IMR-90 (cell line): ENCODE results near the gene CSDE1. TPM values are rescaled to one million over a fixed set of nuclear protein-coding genes. Genes with fewer than 3 reads are reported as not detected.

Experiments used
- ATAC-seq: fragments of 200-7000 bp; cut with Tn5 transposase; 2 replicates; pipeline ENCODE4 v1.9.1; 2020; ENCODE audit warnings: low read depth, mild to moderate bottlenecking, moderate library complexity
- BruUV-seq: library from RNA; stranded (reverse); fragments of 400-500 nt; replicated peaks from 2 replicates; lab custom pipeline; 2021; lab: Mats Ljungman, UMichigan
- CTCF ChIA-PET: fragments of 300-600 bp; formaldehyde crosslinking; extraction: SDS; loops from one replicate; lab custom pipeline; 2021; ENCODE audit warnings: antibody characterized with exemption; lab: Yijun Ruan, JAX
- POLR2A ChIA-PET: fragments of 300-600 bp; sonication (Branson Sonifier 250); formaldehyde crosslinking; loops from one replicate; lab custom pipeline; 2022; ENCODE audit warnings: antibody characterized with exemption; ENCODE audit not compliant: unreplicated experiment; lab: Charles Lee
- DNase-seq: peaks from one replicate; pipeline ENCODE4 v3.0.0; 2013
- H2AFZ ChIP-seq: replicated peaks from 2 replicates; pipeline ENCODE3; 2013; ENCODE audit warnings: low read length, mild to moderate bottlenecking; ENCODE audit not compliant: poor library complexity
- H2AK5ac ChIP-seq: 2 replicates; pipeline ENCODE4 v1.6.1; 2013; ENCODE audit warnings: low read depth, low read length, inconsistent platforms
- H2AK9ac ChIP-seq: replicated peaks from 2 replicates; pipeline ENCODE3; 2013; ENCODE audit warnings: mild to moderate bottlenecking, low read depth, low read length, moderate library complexity; ENCODE audit not compliant: poor library complexity
- H2BK120ac ChIP-seq: 2 replicates; pipeline ENCODE4 v1.6.1; 2013; ENCODE audit warnings: low read depth, low read length, inconsistent platforms
- H2BK15ac ChIP-seq: 3 replicates; pipeline ENCODE4 v1.6.1; 2013; ENCODE audit warnings: low read depth, low read length, inconsistent platforms
- H2BK20ac ChIP-seq: 2 replicates; pipeline ENCODE4 v1.6.1; 2013; ENCODE audit warnings: low read depth, mild to moderate bottlenecking, inconsistent platforms, low read length, moderate library complexity
- H2BK5ac ChIP-seq: 2 replicates; pipeline ENCODE4 v1.6.1; 2013; ENCODE audit warnings: mild to moderate bottlenecking, low read depth, low read length, inconsistent platforms; ENCODE audit not compliant: poor library complexity, severe bottlenecking
- H3K14ac ChIP-seq: replicated peaks from 2 replicates; pipeline ENCODE4 v1.6.1; 2013; ENCODE audit warnings: low read depth, low read length, inconsistent platforms
- H3K18ac ChIP-seq: 2 replicates; pipeline ENCODE4 v1.6.1; 2013; ENCODE audit warnings: low read depth, low read length, control low read depth
- H3K23ac ChIP-seq: 2 replicates; pipeline ENCODE4 v1.6.1; 2013; ENCODE audit warnings: low read depth, low read length, inconsistent platforms
- H3K27ac ChIP-seq: 2 replicates; pipeline ENCODE4 v1.5.1; 2013; ENCODE audit warnings: mild to moderate bottlenecking, control low read depth, low read length; ENCODE audit not compliant: insufficient read depth
- H3K27me3 ChIP-seq: 2 replicates; pipeline ENCODE4 v1.6.1; 2013; ENCODE audit warnings: low read length; ENCODE audit not compliant: control insufficient read depth, insufficient read depth
- H3K36me3 ChIP-seq: 2 replicates; pipeline ENCODE4 v1.6.1; 2013; ENCODE audit warnings: low read length, mixed read lengths; ENCODE audit not compliant: control insufficient read depth, insufficient read depth
- H3K4ac ChIP-seq: 2 replicates; pipeline ENCODE4 v1.6.1; 2013; ENCODE audit warnings: low read depth, low read length, inconsistent platforms
- H3K4me1 ChIP-seq: 2 replicates; pipeline ENCODE4 v1.6.1; 2013; ENCODE audit warnings: low read length, mixed read lengths; ENCODE audit not compliant: control insufficient read depth, insufficient read depth
- H3K4me2 ChIP-seq: 2 replicates; pipeline ENCODE4 v1.6.1; 2013; ENCODE audit warnings: low read depth, mild to moderate bottlenecking, control low read depth, low read length, moderate library complexity
- H3K4me3 ChIP-seq: 2 replicates; pipeline ENCODE4 v1.5.1; 2013; ENCODE audit warnings: low read depth, mild to moderate bottlenecking, control low read depth, low read length, moderate library complexity; ENCODE audit not compliant: insufficient read depth
- H3K56ac ChIP-seq: 2 replicates; pipeline ENCODE4 v1.6.1; 2013; ENCODE audit warnings: low read length, inconsistent platforms; ENCODE audit not compliant: insufficient read depth; ENCODE audit errors: extremely low read depth
- H3K79me1 ChIP-seq, 2 experiments: 2 replicates each; pipeline ENCODE4 v1.6.1; 2013; ENCODE audit warnings: low read length in 2 of 2, inconsistent platforms in 1 of 2, low read depth in 1 of 2
- H3K9ac ChIP-seq: 2 replicates; pipeline ENCODE4 v1.6.1; 2013; ENCODE audit warnings: low read depth, low read length, control low read depth
- H3K9me1 ChIP-seq: 2 replicates; pipeline ENCODE4 v1.6.1; 2013; ENCODE audit warnings: low read length, inconsistent platforms; ENCODE audit not compliant: insufficient read depth
- H3K9me3 ChIP-seq: 2 replicates; pipeline ENCODE4 v1.6.1; 2013; ENCODE audit warnings: low read length; ENCODE audit not compliant: control insufficient read depth, insufficient read depth
- H4K20me1 ChIP-seq: 2 replicates; pipeline ENCODE4 v1.6.1; 2013; ENCODE audit warnings: low read length, inconsistent platforms; ENCODE audit not compliant: insufficient read depth
- H4K5ac ChIP-seq: 2 replicates; pipeline ENCODE4 v1.6.1; 2013; ENCODE audit warnings: mild to moderate bottlenecking, low read depth, low read length, control low read depth
- H4K8ac ChIP-seq, 2 experiments: 2 replicates each; pipeline ENCODE4 v1.6.1; 2013; ENCODE audit warnings: low read depth in 2 of 2, low read length in 2 of 2, control low read depth in 1 of 2, inconsistent platforms in 1 of 2
- H4K91ac ChIP-seq: 2 replicates; pipeline ENCODE4 v1.6.1; 2013; ENCODE audit warnings: low read depth, low read length, inconsistent platforms; ENCODE audit not compliant: insufficient read depth
- CHD1 ChIP-seq: IDR thresholded peaks from 2 replicates; pipeline ENCODE4 v1.6.1; 2012; ENCODE audit warnings: low read depth, low read length, improper control_type of control experiment
- MXI1 ChIP-seq: IDR thresholded peaks from 2 replicates; pipeline ENCODE4 v1.6.1; 2012; ENCODE audit warnings: low read depth, mild to moderate bottlenecking, low read length, moderate library complexity, borderline replicate concordance
- RCOR1 ChIP-seq: IDR thresholded peaks from 2 replicates; pipeline ENCODE4 v1.6.1; 2012; ENCODE audit warnings: mild to moderate bottlenecking, low read length, improper control_type of control experiment; ENCODE audit not compliant: insufficient replicate concordance
- WGBS, 2 experiments: methylation state at CpG; one replicate each; pipeline versions ENCODE4 v1.1.5 to v1.1.7; 2013; ENCODE audit warnings: missing lambda C conversion rate in 2 of 2; ENCODE audit not compliant: insufficient read length in 1 of 2; ENCODE audit errors: extremely low coverage in 2 of 2; 5-methylcytosine and 5-hydroxymethylcytosine counted together
- dilution Hi-C: fragments of 300-500 bp; cut with HindIII; formaldehyde crosslinking; loops from one replicate; pipeline ENCODE4 v1.14.3; 2018; ENCODE audit warnings: low sequenced_read_pairs; ENCODE audit not compliant: unreplicated experiment
- in situ Hi-C: fragments of 300-500 bp; cut with MboI; formaldehyde crosslinking; loops from 3 replicates; pipeline ENCODE4 v1.14.3; 2019; ENCODE audit warnings: low sequenced_read_pairs, inconsistent platforms, mixed read lengths
- intact Hi-C: fragments of 100-400 bp; cut with micrococcal nuclease; formaldehyde crosslinking; loops from 2 replicates; pipeline ENCODE4 v1.10.0; 2022
- polyA plus RNA-seq, 3 experiments: library from polyadenylated mRNA; depleted of rRNA; stranded (reverse); fragments of >200 nt; gene quantifications; 2 replicates each; pipeline ENCODE4 v1.2.3, GENCODE V29; 2012; ENCODE audit warnings: low replicate concordance in 1 of 3
- total RNA-seq: library from RNA; depleted of rRNA; stranded (reverse); fragments of >200 nt; gene quantifications from 2 replicates; pipeline ENCODE4 v1.2.3, GENCODE V29; 2012
- TF ChIP-seq, protein P1 (sequence below): fragments of 150-350 bp; IDR thresholded peaks from 2 replicates; pipeline ENCODE4 v1.6.1; 2016; ENCODE audit warnings: low read depth, mild to moderate bottlenecking, low read length, moderate library complexity, borderline replicate concordance
- TF ChIP-seq, protein P2 (sequence below): fragments of 150-350 bp; IDR thresholded peaks from 2 replicates; pipeline ENCODE4 v1.6.1; 2017; ENCODE audit warnings: mild to moderate bottlenecking, antibody characterized with exemption, low read length, low read depth

Gene CSDE1
- total and polyA plus RNA-seq, 2 of the 4 experiments (the other 2 are of a cell fraction): 190 to 879 TPM

DNA sequence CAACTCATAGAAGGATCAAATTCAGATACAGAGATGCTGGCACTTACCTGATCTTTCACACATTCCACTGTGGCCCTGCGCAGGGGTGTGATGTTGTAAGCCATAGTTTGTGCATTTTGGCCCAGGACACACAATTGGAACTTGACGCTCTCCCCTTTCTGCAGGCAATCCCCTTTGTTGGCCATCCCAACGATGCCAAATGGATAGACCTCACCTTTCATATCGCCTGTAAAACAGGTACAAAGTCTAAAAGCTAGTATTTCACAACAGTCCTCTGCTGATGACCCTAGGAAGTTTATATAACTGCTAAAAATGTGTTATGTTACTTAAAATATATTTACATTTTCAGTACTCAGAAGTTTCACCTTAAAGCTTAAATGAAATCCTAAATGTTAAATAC is 37.3 kb downstream of the CSDE1 start:
- Histone ChIP-seq H2BK5ac (no peak overlapping the region), H3K4me3 (no peak overlapping the region), H4K91ac (no peak overlapping the region), H2BK15ac (no peak overlapping the region), H3K9me1 (peaks cover under 1% of the 10 kb centered on the region; the same call in 1 of the 2 replicates), H3K4ac (no peak overlapping the region), H3K14ac (no peak overlapping the region), H3K9ac (no peak overlapping the region), H3K4me1 (peaks cover 4% of the 10 kb centered on the region), H4K5ac (no peak overlapping the region), H3K23ac (no peak overlapping the region), H3K36me3 (peaks cover 48% of the 10 kb centered on the region), H3K18ac (no peak overlapping the region), H4K20me1 (peaks cover 6% of the 10 kb centered on the region; the same call in 1 of the 2 replicates), H3K9me3 (no peaks in the 10 kb centered on the region), H2AK9ac (no peak overlapping the region), H3K27ac (no peak overlapping the region), H3K27me3 (no peaks in the 10 kb centered on the region), H3K56ac (no peak overlapping the region), H3K79me1 (peaks cover 38 to 39% of the 10 kb centered on the region in 2 experiments), H2BK20ac (no peak overlapping the region), H2AFZ (no peak overlapping the region), H2AK5ac (no peak overlapping the region), H2BK120ac (no peak overlapping the region), H4K8ac (no peak overlapping the region), H3K4me2 (no peak overlapping the region)
- WGBS, 2 experiments: no CpG with 5 or more reads among the region's 4 CpGs
- in situ Hi-C loops (loop anchor here (25.0 kb wide), 1 partner anchor 758 kb away; no protein-coding TSS in a partner anchor), intact Hi-C loops (no loop called here), dilution Hi-C loops (no loop called here)
- DNase-seq (no peak), ATAC-seq (no peak)
- ChIA-PET POLR2A (no interaction called here), CTCF (no interaction called here)
- TF ChIP-seq RCOR1 (no peak), CHD1 (no peak), MXI1 (no peak)
- TF ChIP-seq, protein P1, sequence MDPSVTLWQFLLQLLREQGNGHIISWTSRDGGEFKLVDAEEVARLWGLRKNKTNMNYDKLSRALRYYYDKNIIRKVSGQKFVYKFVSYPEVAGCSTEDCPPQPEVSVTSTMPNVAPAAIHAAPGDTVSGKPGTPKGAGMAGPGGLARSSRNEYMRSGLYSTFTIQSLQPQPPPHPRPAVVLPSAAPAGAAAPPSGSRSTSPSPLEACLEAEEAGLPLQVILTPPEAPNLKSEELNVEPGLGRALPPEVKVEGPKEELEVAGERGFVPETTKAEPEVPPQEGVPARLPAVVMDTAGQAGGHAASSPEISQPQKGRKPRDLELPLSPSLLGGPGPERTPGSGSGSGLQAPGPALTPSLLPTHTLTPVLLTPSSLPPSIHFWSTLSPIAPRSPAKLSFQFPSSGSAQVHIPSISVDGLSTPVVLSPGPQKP: no peak
- TF ChIP-seq, protein P2, sequence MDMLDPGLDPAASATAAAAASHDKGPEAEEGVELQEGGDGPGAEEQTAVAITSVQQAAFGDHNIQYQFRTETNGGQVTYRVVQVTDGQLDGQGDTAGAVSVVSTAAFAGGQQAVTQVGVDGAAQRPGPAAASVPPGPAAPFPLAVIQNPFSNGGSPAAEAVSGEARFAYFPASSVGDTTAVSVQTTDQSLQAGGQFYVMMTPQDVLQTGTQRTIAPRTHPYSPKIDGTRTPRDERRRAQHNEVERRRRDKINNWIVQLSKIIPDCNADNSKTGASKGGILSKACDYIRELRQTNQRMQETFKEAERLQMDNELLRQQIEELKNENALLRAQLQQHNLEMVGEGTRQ: no peak
- BruUV-seq: no TSS peak
